ENCODE measurements around the gene SLC25A18.
"Not testable (repeated sequence)": the region's sequence is repeated elsewhere in the genome, so short reads cannot be mapped to it uniquely, and the experiment has no call there.

The SLC25A18 gene, protein sequence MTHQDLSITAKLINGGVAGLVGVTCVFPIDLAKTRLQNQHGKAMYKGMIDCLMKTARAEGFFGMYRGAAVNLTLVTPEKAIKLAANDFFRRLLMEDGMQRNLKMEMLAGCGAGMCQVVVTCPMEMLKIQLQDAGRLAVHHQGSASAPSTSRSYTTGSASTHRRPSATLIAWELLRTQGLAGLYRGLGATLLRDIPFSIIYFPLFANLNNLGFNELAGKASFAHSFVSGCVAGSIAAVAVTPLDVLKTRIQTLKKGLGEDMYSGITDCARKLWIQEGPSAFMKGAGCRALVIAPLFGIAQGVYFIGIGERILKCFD

DNA sequence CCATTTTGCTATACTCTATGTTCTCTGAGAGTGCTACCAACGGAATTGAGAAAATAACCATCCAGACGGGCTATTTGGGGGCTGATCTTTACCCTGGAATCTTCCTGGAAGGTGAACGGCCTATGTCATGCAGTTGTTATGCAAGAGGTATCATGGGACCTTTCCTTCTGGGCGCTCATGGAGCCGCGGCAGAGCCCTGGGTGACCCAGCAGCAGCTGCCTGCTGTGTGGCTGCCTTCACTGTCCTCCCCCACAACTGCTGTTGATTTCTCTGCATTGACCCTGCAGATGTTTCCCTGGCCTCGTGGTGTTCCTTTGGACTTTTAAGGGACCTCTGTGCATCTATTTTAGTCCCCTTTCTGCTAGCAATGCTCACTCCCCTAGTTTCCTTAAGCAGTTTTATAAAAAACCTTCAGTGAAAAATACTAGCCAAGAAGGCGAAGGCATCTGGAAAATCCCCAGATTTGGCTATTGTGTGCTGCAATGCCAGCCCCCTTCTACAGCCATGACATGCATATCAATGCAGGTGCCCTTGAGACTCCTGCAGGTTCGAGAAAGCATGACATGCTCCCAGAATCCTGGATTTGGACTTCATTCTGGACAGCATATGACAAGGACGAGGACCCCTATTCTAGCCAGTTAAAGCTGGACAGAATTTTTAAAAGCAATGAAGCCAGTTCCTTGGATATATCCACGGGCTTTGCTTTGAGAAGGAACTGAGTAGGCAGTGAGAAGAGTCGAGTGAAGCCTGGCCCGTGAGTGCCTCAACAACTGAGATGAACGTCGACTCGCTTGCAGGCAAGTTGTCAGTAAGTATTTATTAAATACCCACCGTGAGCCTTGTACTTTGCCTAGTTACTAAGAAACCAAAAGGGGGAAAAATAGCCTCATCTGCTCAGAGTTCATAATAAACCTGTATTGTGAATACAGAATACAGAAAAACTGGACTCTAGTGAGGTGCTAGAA lies at the start of gene SLC25A18:
TSS of gene SLC25A18 (plus strand) at position 593 of the 965 bp plus-strand sequence. CDS start 16,447 bp downstream, outside the sequence.
- TF ChIP-seq, protein P1, sequence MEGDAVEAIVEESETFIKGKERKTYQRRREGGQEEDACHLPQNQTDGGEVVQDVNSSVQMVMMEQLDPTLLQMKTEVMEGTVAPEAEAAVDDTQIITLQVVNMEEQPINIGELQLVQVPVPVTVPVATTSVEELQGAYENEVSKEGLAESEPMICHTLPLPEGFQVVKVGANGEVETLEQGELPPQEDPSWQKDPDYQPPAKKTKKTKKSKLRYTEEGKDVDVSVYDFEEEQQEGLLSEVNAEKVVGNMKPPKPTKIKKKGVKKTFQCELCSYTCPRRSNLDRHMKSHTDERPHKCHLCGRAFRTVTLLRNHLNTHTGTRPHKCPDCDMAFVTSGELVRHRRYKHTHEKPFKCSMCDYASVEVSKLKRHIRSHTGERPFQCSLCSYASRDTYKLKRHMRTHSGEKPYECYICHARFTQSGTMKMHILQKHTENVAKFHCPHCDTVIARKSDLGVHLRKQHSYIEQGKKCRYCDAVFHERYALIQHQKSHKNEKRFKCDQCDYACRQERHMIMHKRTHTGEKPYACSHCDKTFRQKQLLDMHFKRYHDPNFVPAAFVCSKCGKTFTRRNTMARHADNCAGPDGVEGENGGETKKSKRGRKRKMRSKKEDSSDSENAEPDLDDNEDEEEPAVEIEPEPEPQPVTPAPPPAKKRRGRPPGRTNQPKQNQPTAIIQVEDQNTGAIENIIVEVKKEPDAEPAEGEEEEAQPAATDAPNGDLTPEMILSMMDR (conservative IDR thresholded peaks at IDR 0.05; ENCODE audit: control insufficient read depth, insufficient read depth, low read depth, low read length), result no peak
- peak; percentile 74 for DNase-seq (ENCODE audit: low read depth)
- H3K4me3 ChIP-seq (ENCODE audit: control insufficient read depth, low read depth, low read length), result no peak within 1 kb of the TSS

DNA sequence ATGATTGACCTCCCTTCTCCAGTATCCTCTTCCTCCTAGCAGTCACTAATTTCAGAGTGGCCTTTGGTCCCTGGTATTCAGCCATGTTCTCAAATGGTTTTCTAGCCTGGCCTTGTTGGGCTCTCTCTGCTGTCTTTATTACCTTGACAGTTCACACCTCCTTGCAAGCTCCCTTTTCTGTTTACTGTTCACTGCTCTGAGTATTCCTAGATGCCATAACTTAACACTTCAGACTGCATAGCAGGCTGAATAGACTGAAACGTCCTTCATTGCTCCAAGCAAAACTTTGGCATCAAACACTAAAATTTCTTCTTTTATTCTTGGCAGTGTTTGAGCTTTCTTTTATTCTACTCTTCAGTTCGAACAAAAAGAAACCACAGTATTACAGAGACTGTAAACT lies 49.7 kb upstream of the SLC25A18 start:
- TF ChIP-seq, protein P1 (conservative IDR thresholded peaks at IDR 0.05; ENCODE audit: control insufficient read depth, insufficient read depth, low read depth, low read length), result no peak
- no peak for DNase-seq (ENCODE audit: low read depth)
- H3K4me3 ChIP-seq (ENCODE audit: control insufficient read depth, low read depth, low read length), result no peak overlapping the region

DNA sequence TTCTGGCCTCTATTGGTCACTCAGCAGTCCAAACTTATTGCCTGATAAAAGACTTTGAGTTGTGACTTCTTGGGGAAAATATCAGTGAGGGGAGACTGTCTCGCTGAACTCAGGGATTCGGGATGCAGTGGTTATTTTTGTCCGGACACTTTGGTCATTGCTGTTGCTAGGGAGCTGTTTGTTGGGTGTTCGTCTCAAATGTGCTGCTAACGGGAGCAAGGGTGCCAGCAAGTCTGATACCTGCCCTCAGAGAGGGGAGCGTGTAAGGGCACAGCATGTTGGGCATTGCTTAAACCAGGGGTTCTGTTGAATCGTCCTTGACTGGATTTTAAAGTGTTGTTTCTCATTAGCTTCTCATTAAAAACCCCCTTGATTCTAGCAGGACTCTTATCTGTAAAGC lies 49.2 kb upstream of the SLC25A18 start:
- no peak for DNase-seq (ENCODE audit: low read depth)
- TF ChIP-seq, protein P1 (conservative IDR thresholded peaks at IDR 0.05; ENCODE audit: control insufficient read depth, insufficient read depth, low read depth, low read length), result no peak
- no peak overlapping the region for H3K4me3 ChIP-seq (ENCODE audit: control insufficient read depth, low read depth, low read length)

DNA sequence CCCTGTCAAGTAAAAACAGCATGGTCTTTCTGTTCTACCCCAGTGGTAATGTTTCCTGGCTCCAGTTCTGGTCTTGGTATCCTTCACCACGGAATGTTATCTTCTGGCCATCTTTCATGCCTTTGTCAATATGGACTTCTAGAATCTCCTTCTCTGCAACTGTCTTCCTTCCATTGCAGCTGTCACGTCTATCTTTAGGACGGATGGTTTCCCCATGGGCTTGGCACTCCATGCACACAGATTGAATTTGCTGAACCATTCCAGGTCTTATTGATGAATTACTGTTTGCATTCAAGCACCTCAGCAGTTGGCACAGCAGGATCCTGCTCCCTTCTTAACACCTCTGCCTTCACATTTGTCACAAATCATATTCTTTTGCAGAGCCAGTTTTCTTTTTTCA lies 44.9 kb upstream of the SLC25A18 start:
- TF ChIP-seq, protein P1 (conservative IDR thresholded peaks at IDR 0.05; ENCODE audit: control insufficient read depth, insufficient read depth, low read depth, low read length), result no peak
- DNase-seq (ENCODE audit: low read depth), result no peak
- H3K4me3 ChIP-seq (ENCODE audit: control insufficient read depth, low read depth, low read length), result no peak overlapping the region

DNA sequence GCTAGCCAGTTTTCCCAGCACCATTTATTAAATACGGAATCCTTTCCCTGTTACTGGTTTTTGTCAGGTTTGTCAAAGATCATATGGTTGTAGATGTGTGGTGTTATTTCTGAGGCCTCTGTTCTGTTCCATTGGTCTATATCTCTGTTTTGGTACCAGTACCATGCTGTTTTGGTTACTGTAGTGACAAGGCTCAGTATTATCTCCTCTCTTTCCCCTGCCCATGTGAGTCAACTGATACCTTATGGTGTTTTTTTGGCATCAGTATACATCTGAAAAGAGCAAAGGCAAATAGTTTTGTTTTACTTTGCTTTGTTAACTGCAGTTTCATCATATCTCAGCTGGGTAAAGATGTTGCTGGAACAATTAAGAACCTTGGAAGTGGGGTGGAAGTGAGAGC lies 41.3 kb upstream of the SLC25A18 start:
- not testable (repeated sequence) for H3K4me3 ChIP-seq (ENCODE audit: control insufficient read depth, low read depth, low read length); DNase-seq (ENCODE audit: low read depth)

DNA sequence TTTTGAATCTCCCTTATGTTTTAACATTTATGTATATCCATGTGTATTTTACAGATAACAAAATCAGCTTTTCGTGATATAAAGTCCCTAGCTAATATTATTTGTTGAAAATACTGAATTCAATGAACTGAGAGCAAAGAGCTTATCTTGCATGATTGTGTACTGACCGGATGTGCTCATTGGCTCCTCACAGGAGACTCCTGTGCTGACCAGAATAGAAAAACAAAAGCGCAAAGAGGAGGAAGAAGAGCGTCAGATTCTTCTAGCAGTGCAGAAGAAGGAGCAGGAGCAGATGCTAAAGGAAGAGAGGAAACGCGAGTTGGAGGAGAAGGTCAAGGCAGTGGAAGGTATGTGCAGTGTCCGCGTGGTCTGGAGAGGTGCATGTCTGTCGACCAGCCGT lies 39.4 kb upstream of the SLC25A18 start:
- DNase-seq (ENCODE audit: low read depth), result no peak
- no peak overlapping the region for H3K4me3 ChIP-seq (ENCODE audit: control insufficient read depth, low read depth, low read length)
- TF ChIP-seq, protein P1 (conservative IDR thresholded peaks at IDR 0.05; ENCODE audit: control insufficient read depth, insufficient read depth, low read depth, low read length), result no peak

DNA sequence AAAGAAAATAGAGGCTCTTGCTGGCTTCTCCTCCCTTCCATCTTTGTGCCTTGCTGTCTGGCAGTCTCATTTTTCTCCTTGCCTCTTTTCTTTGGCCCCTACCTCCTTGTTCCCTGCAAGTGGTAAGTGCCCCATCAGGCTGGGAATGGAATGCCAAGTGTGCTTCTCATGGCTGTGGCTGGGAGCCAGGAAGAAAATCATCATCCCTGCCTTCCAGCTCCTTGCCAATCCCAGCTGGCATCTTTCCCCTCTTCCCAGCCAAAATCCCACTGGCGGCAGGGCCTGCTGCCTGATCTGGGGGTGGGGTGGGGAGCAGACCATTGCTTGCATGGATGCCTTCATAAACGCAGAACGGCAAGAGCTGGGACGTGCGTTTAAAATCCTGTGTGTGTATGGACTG lies 27.0 kb upstream of the SLC25A18 start:
- no peak for DNase-seq (ENCODE audit: low read depth)
- H3K4me3 ChIP-seq (ENCODE audit: control insufficient read depth, low read depth, low read length), result no peak overlapping the region
- TF ChIP-seq, protein P1 (conservative IDR thresholded peaks at IDR 0.05; ENCODE audit: control insufficient read depth, insufficient read depth, low read depth, low read length), result no peak
